GM19043 (cell line): ENCODE measurements around the gene DAPK1.

Experiments used
- ATAC-seq: cut with Tn5 transposase; IDR thresholded peaks from one replicate; pipeline ENCODE4 v1.9.1; 2021; ENCODE audit warnings: low read depth; ENCODE audit not compliant: unreplicated experiment

The DAPK1 gene

GRCh38 chr9:87658511-87658910 lies 160.8 kb downstream of the DAPK1 start:
- ATAC-seq, result no peak

GRCh38 chr9:87659534-87660419 lies 162.1 kb downstream of the DAPK1 start:
- ATAC-seq, result no peak

- ATAC-seq, result no peak
Observed at GRCh38 chr9:87661241-87661640, 163.6 kb downstream of the DAPK1 start.

- ATAC-seq, result no peak
Observed at GRCh38 chr9:87662808-87663528, 165.3 kb downstream of the DAPK1 start.

GRCh38 chr9:87663556-87663955 lies 165.9 kb downstream of the DAPK1 start:
- ATAC-seq, result no peak

GRCh38 chr9:87664153-87665060 lies 166.7 kb downstream of the DAPK1 start:
- ATAC-seq, result no peak

GRCh38 chr9:87665505-87665904 lies 167.8 kb downstream of the DAPK1 start:
- ATAC-seq, result no peak

- ATAC-seq, result no peak
Observed at GRCh38 chr9:87667164-87667738, 169.6 kb downstream of the DAPK1 start.

GRCh38 chr9:87668222-87668621 lies 170.6 kb downstream of the DAPK1 start:
- no peak for ATAC-seq

GRCh38 chr9:87668722-87669121 lies 171.1 kb downstream of the DAPK1 start:
- no peak for ATAC-seq

- no peak for ATAC-seq
Observed at GRCh38 chr9:87670572-87671264, 173.1 kb downstream of the DAPK1 start.

GRCh38 chr9:87671478-87671877 lies 173.8 kb downstream of the DAPK1 start:
- ATAC-seq, result no peak

- ATAC-seq, result no peak
Observed at GRCh38 chr9:87671925-87672324, 174.3 kb downstream of the DAPK1 start.

- ATAC-seq, result no peak
Observed at GRCh38 chr9:87672586-87672985, 174.9 kb downstream of the DAPK1 start.

GRCh38 chr9:87673446-87674120 lies 175.9 kb downstream of the DAPK1 start:
- no peak for ATAC-seq

GRCh38 chr9:87674565-87675299 lies 177.1 kb downstream of the DAPK1 start:
- no peak for ATAC-seq

GRCh38 chr9:87675906-87676515 lies 178.3 kb downstream of the DAPK1 start:
- no peak for ATAC-seq
